ENCODE data around the gene GRIP2.

GRIP2 gene

GRCh38 chr3:14506626-14507304 lies 33.4 kb downstream of the GRIP2 start:
- DNase-seq (ENCODE audit: low spot score) = no peak

DNA sequence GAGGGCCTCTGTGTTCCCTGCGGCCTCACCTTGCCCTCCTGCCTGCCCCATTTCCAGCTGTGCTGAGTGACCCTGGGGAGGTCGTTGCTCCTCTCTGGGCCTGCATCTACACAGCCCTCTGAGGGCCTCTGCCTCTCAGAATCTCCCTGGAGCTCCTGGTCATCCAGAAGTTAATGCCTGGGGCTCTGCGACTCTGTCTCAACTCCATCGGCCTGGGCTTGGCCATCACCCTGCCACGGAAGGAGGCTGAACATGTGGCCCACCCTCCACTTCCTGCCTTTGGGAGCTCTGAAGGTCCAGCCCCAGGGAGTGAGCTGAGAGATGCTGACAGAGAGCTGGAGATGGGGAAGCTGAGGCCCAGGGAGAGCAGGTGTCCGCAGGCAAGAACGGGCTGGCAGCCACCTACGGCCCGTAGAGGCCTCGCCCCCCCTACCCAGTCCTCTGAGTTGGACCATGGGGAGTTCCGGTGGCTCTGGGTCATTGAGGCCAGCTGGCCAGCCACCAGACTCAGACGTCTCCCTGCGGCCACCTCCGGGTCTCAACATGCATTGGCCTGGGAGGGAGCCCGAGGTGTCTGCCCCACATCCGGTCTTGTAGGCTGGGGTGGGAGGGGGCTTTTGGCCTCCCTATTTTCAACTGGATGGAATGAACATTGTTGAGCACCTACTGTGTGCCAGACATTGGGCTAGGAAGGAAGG lies 34.2 kb downstream of the GRIP2 start:
- DNase-seq (ENCODE audit: low spot score) = no peak

DNA sequence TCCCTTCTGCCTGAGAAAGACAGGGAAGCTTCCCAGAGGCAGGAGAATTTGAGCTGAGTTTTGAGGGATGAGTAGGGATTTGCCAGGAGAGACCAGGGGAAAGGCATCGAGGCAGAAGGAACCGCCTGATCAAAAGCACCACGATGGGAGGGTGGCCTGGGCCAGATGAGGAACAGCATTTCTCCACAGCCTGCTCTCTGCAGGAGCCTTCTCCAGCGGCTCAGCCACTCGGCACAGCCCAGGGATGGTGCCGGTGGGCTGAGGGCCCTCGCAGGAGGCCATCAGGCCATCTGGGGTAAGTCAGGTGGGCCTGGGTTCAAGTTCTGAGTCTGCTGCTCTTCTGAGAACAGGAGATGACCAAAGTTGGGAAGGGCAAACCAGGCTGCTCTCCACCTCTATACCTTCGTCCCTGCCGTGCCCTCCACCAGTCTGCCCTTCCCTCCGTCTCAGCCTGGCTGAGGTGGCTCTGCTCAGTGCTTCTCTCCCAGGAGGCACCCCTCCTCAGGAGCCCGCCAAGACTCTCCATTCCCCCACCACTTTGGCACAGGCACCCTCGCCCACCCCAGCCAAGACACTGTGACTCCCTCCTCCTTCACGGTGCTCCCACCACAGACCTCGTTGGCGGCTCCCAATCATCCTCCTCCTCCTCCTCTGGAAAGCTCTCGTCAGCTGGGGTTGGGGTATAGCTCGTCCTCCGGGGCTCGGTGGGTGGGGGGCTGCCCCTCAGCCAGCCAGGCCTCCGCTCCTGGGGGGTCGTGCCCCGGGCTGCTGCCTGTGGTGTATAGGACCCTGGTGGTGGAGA lies 34.9 kb downstream of the GRIP2 start:
- DNase-seq (ENCODE audit: low spot score) = no peak

DNA sequence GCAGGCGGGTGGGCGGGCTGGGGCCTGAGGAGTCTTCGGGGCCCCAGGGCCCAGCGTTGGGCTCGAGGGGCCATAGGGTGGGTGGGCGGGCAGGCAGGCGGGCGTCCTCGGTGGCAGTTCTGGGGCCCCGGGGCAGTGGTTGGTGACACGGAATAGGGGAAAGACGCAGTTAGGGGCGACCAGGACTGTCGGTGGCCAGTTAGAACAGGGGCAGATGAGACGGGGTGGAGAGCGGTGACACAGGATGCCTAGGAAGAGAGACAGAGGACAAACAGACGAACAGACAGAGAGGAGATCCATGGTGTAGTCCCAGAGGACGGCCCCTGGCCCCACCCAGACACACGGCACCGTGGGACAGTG lies 36.5 kb downstream of the GRIP2 start:
- DNase-seq (ENCODE audit: low spot score) = no peak

DNA sequence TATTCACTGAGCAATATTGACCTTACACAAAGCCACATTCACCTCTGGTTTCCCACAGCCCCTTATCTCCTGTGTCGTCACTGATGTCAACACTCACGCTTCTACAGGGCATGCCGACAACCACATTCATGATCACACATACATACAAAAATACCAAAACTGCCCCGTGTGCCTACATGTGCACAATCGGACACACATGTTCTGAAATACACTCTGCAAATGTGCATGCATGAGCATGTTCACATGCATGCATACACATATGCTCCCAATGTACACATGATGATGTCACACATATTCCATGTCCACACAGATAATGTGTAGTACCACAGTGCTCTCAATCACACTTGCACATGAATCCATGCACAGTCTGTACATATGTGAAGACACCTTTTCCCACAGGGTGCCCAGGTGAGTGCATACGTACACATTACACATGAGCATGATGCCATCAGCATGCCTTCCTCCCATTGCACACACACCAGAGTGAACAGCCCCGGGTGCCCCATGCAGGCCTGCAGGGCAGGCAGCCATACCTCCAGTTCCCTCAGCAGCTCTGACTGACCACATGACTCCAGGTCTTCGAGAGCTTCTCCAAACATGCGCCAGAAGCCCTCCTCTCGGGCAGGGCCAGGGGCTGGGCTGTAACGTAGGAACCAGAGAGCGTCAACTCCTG lies 37.0 kb downstream of the GRIP2 start:
- DNase-seq (ENCODE audit: low spot score) = no peak

DNA sequence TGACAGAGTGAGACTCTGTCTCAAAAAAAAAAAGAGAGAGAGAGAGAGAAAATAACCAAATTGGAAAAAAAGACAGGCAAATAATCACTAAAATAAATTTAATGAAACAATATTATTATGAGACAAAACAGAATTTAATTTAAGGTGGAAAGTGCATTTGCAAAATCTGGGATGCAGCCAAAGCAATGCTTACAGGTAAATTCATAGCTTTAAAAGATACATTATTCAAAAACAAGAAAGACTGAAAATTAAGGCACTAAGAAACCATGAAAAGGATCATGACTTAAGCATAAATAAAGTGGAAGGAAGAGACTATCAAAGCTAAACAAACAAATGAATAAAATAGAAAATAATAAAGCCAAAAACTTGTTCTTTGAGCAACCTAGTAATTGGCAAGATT lies 37.7 kb downstream of the GRIP2 start:
- DNase-seq (ENCODE audit: low spot score) = no peak

GRCh38 chr3:14497321-14497720 lies 42.8 kb downstream of the GRIP2 start:
- DNase-seq (ENCODE audit: low spot score) = no peak

- DNase-seq (ENCODE audit: low spot score) = no peak
These were observed 43.8 kb downstream of the GRIP2 start for GRCh38 chr3:14496351-14496750.

DNA sequence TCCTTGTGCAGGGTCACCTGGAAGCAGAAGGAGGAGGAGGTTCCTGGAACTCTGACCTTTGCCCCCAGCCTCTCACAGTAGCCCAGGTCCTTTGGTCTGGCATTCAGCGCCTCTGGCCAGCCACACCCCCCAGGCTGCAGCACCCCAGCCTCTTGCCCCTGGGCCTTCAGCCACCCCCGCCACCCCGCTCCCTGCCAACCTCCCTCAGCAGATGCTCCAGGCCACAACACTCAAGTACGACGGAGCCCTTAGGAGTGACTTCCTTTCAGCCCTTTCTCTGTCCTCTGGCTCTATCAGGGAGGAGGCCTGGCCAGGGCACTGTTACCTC lies 45.2 kb downstream of the GRIP2 start:
- DNase-seq (ENCODE audit: low spot score) = no peak

DNA sequence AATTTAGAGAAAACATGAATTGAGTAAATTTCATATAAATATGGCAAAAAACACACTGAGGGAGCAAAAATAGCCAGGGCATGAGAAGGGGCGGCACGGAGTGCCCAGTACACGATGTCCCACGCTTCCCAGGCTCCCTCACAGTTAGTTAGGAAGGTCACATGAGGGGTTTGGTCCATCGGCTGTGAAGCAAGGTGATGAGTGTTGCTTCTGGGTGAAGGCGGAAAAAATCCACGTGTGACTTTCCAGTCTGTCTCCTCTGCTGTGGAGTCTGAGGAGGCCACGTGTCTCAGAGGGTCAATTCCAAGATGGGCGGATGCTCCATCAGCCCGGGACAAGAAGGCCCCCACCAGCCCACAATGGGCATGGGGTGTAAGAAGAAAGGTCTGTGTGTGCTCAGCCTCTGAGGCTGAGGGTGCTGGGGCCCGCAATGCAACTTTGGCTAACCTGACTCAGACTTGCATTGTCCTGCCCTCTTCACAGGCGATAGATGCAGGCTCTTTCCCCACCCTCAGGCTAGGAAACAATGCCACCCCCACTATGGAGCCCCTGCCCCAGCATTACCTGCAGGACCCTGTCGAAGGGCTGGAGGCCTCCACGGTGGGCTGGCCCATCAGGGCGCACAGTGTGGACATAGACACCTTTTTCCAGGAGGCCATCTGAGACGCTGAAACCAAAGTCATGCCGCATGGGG lies 45.7 kb downstream of the GRIP2 start:
- no peak for DNase-seq (ENCODE audit: low spot score)

DNA sequence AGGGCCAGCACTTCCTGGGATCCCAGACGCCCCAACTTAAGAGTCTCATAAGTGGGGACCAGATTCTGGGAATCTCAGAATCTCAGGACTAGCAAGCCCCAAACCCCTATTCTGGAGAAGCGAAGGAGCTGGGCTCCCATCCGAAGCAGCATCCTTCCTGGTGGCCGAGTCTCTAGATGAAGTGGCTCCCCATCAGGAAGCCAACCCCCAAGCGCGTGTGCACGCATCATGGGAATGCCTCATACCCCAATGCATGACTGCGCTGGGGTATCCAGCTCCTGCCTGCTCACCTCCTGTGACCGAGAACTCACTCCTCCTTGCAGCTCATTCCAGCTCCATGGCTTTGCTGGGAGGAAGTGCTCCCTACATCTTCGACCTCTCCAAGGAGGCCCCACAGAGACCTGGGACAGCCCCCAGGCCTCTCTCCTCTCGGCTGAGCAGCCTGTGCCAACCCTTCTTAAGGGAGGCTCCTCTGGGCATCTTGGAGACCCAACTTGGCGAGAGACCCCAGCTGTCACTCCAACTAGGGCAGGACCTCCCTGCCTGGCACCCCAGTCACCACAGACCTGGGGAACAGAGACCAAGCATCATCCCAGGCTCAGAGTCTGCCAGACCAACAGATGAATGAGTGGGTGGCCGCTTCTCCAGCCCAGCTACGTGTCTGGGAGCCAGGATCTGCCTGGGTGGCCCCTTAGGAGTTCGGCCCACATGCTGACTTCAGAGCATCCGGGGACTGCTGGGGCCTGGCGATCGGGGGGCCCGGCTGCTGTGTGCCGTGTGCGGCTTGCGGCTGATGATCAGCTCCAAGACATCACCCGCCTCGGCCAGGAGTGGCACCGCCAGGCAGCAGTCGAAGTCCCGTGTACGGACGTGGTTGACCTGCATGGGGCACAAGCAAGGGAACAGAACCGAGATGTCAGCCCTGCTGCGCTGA lies 46.9 kb downstream of the GRIP2 start:
- DNase-seq (ENCODE audit: low spot score) = no peak

GRCh38 chr3:14491396-14492190 lies 48.5 kb downstream of the GRIP2 start:
- DNase-seq (ENCODE audit: low spot score) = no peak

- DNase-seq (ENCODE audit: low spot score) = no peak
These were observed 49.3 kb downstream of the GRIP2 start for GRCh38 chr3:14490831-14491230.

GRCh38 chr3:14490255-14490654 lies 49.9 kb downstream of the GRIP2 start:
- DNase-seq (ENCODE audit: low spot score) = no peak

DNA sequence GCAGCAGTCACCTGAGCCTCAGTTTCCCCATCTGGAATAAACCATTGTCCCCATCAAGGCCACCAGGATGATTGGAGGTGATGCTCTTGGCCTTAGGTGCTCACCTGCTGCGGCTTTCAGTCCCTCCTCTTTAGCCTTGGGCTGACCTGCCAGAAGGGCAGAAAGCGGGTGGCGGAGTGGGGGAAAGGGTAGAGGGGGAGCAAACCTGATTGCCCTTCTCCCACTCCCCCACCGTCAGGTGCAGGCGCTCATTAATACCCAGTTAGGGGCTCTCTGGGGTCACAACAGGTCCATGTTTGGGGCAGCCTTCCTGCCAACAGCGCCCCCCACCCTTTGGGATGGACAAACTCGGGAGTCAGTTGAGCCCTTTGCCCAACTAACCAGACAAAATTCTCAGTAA lies 50.5 kb downstream of the GRIP2 start:
- DNase-seq (ENCODE audit: low spot score) = no peak

DNA sequence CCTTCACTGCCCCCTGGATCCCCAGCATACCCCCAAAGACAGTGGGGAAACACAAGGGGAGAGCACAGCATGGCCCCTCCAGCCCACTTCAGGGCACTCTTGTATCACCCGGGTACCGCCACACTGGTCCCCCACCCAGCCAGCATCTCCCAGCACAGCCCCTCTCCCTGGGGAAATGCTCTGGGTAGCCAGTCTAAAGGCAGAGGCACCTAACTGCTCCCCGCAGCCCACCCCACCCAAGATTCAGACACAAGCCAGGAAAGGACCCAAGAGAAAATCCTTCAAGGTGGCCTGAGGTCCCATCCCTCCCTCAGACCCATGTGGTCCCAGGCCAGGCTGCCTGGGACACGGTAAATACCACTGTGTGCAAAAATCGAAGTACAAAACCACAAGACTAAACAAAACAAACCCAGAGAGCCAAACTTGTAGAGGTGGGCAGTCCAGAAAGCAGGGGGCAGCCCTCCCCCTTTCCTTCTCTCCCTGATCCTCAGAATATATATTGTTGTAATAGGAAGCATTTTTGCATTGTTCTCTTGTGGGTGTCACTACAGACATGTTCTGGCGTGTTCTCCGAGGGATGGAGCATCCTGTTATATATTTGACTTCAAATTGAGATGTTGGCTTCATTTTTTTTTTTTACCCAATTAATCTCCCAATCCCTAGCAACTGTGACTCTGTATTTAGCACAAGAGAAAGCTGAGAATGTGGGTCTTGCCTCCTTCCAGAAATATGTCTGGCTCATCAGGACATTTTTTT lies 51.7 kb downstream of the GRIP2 start:
- DNase-seq (ENCODE audit: low spot score) = no peak

DNA sequence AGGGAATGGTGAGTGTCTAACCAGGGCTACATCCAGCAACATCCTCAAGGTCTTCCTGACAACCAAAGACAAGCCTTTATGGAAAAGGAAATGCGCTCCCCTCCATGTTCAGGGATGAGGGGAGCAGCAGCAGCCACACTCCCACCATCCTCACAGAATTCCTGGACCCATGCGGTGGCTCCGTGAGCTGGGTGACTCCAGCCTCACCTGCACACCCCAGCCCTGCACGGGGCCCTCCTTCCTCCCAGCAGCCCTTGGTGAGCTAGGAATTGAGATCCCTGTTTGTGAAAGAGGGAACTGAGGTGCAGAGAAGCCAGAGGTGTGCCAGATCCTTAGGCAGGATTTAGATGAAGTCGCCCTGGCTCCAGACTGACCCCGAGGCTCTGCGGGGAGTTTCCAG lies 52.3 kb downstream of the GRIP2 start:
- DNase-seq (ENCODE audit: low spot score) = no peak

GRCh38 chr3:14487086-14487485 lies 53.1 kb downstream of the GRIP2 start:
- DNase-seq (ENCODE audit: low spot score) = no peak

DNA sequence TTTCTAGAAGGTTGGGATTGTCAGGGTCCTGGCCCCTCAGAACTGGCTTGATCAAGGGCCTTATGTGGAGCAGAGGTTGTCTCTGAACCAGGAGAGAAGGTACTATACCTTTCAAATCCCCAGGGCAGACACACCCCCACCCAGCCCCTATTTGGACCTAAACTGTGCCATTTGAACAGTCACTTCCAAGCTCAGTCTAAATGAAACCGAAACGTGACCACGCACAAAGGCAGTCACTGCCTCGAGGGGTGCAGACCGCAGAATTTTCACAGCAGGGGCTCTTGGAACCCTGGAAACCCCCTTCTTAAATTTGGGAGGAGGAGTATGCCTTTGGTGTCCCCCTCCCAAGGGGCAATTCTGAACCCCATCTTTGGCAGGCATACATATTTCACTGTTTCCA lies 53.7 kb downstream of the GRIP2 start:
- no peak for DNase-seq (ENCODE audit: low spot score)

- no peak for DNase-seq (ENCODE audit: low spot score)
These were observed 54.2 kb downstream of the GRIP2 start for GRCh38 chr3:14485981-14486380.

All from activated CD4-positive, alpha-beta T cell treated with anti-CD3 and anti-CD28 coated beads, Interleukin-2, Interleukin-4, amounts not matched to agents 100 ng/mL and 50 ng/mL, durations not matched to agents 16 hours and 8 hours (primary cell).